EH (cell line): ENCODE measurements around the gene PGAM1.
"Not testable (repeated sequence)": the region's sequence is repeated elsewhere in the genome, so short reads cannot be mapped to it uniquely, and the experiment has no call there.

Experiments used
- DNase-seq: peaks from one replicate; pipeline ENCODE4 v3.0.0-alpha.2; 2015; ENCODE audit warnings: low read depth

PGAM1 gene

GRCh38 chr10:97425964-97426775 lies at the start of gene PGAM1:
TSS of gene PGAM1 (plus strand) at chr10:97426191. CDS start at chr10:97426308, 117 bp downstream.
- peak; percentile 96 for DNase-seq

DNA sequence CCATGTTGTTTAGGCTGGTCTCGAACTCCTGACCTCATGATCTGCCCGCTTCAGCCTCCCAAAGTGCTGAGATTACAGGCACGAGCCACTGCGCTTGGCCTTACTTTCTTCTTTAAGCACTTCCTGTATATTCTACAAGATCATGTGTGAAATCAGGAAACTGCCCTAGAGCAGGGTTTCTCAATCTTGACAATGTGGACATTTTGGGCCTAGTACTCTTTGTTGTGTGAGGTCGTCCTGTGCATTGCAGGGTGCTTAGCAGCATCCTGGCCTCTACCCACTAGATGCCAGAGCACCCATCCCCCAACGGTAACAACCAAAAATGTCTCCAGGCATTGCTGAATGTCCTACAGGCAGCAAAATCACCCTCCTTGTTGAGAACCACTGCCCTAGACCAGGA lies 49.6 kb upstream of the PGAM1 start:
- no peak for DNase-seq

DNA sequence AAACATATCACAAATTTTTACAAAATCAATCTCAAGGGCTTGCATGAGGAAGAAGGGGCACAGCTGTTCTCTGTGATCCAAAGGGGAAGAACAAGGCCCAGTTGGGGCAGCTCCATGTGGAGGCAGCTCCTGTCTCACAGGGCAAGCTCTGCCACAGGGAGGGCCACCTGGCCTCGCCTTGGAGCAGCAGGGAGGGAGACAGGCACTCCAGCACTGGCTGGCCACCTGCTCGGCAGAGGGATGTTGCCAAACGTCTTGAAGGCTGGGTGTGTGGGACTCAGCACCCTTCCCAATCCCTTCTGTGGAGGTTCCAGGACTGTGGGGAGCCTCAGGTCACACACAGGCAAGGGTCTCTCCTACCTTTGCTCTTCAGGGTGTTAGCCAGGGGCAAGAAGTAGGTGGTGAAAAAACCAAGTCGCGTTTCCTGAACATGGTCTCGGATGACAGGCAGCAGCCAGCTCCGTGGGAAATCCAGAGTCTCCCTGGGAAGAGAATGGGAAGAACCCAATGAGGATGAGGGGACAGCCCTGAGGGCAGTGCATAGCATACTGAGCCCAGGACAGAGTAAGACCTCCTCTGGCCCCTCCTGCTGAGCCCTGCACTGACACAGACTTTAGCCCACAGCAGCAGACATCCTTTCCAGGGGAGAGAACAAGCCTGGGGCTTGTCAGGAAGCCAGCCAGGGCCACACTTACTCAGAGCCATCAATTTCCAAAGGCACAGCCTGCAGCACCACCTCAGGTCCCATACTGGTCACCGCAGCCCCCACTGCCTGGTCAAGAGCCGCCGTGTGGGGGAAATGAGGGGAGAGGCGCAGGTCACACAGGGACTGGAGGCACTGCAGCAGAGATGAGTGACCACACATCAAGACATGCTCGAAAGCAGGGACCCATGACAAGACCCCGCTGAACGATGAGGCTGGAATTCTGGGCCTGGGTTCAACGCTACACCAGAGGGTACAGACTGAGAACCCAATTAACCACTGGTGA lies 46.8 kb upstream of the PGAM1 start:
- DNase-seq: no peak

- DNase-seq: no peak
These were observed 45.5 kb upstream of the PGAM1 start for GRCh38 chr10:97380516-97380915.

- DNase-seq: no peak
These were observed 44.4 kb upstream of the PGAM1 start for GRCh38 chr10:97381626-97382025.

GRCh38 chr10:97383159-97383558 lies 42.8 kb upstream of the PGAM1 start:
- DNase-seq: no peak

DNA sequence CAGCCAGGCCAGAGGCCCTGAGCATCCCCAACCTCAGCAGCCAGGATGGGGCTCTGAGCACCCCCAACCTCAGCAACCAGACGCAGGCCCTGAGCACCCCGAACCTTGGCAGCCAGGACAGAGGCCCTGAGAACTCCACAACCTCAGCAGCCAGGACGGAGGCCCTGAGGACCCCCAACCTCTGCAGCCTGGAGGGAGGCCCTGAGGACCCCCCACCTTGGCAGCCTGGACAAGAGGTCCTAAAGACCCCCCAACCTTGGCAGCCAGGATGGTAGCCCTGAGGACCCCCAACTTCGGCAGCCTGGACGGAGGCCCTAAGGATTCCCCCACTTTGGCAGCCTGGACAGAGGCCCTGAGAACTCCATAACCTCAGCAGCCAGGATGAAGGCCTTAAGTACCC lies 41.8 kb upstream of the PGAM1 start:
- DNase-seq: no peak

- no peak for DNase-seq
These were observed 41.4 kb upstream of the PGAM1 start for GRCh38 chr10:97384641-97385040.

DNA sequence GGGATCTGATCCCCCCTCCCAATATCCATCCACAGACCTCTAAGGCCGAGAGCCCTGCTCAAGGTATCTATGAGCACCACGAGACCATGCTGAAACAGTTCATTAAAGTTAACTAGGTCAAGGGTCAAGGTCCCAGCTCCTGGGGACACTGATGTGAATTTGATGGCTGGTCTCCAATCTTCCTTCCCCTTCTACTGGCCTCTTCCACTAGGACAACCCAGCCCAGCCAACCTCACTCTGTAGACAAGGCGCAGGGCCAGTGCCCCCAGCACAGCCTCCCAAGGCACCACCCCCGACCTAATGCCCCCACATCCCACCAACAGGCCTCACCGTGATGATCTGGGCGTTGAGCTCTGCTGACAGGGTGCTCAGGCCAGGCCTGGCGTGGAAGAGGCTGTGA lies 40.4 kb upstream of the PGAM1 start:
- DNase-seq: no peak

GRCh38 chr10:97388152-97388551 lies 37.8 kb upstream of the PGAM1 start:
- DNase-seq: no peak

GRCh38 chr10:97390091-97390490 lies 35.9 kb upstream of the PGAM1 start:
- DNase-seq: no peak

GRCh38 chr10:97393034-97393573 lies 32.9 kb upstream of the PGAM1 start:
- no peak for DNase-seq

GRCh38 chr10:97396056-97396455 lies 29.9 kb upstream of the PGAM1 start:
- no peak for DNase-seq

DNA sequence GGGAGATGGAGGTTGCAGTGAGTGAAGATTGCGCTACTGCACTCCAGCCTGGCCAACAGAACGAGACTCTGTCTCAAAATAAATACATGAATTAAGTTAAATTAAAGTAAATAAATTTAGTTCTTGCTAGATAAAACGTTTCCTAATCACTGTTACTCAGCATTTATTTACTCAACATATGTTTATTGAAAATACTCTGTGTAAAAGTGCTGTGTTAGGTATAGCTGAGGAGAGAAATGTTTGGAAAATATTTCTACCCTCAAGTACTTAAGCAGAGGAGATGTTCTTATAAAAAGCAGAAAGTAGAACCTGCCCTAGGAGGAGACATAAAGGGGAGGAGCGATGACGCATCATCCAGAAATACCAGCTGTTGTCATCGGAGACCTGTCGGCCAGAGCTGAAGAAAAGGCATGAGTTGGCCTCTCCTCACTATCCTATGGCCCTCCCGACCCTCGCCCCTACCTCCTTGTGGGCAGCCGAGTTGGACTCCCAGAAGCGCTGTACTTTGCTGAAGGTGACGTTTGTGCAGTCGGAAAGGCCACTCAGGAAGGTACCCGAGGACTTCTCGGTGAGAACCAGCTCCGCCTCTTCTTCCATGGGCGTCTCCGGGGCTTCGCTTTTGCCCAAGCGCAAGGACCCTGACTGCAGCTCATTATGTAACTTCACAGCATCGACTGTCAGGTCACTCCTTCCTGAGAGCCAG lies 26.0 kb upstream of the PGAM1 start:
- DNase-seq: peak; percentile 66

DNA sequence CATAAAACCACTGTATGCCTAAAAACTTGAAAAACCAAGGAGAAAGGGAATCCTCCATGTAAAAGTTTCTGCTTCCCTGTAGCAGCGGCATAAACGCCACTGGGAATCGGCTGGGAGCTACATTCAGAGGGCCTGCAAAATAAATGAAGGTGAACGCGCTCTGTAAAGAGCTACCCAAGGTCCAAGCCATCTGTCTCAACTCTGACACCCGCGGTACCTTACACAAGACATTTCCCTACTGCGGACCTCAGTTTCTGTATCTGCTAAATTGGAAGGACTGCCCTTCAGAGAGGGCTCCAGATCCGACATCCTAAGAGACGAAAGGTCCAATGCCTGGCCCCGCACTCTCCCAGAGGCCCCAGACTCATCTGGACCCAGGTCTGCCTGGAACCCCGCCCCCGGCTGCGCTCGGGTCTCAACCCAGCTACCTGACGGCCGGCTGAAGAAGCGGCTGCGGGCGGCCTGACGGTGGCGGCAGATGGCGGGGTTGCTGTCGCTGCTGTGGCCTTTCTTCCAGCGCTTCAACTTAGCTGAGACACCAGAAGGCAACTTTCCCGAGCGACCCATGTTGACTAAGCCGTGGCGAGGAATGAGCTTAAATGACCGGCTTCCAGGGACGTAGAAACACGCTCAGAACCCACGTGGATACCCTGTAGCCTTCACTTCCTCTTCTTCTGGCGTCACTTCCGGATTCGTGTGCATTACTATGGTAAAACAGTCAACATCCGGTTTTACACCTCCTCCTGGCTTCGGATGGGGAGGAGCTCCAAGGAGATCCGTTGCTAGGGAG lies 25.1 kb upstream of the PGAM1 start, which contains the start of gene RRP12:
RRP12 (minus strand) TSS at position 676 of the 790 bp plus-strand sequence; CDS start at position 567, 109 bp downstream.
- DNase-seq: peak; percentile 98

DNA sequence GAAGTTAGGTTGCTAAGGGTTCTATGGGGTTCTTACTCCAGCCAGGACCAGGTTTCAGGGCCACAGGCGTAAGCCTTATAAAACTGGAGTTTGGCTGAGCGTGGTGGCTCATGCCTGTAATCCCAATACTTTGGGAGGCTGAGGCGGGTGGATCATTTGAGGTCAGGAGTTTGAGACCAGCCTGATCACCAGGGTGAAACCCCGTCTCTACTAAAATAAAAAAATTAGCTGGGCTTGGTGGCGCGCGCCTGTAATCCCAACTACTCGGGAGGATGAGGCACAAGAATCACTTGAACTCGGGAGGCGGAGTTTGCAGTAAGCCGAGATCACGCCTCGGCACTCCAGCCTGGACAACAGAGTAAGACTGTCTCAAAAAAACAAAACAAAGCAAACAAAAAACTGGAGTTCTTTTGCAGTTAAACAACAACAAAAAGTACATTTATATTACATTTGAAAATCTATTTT lies 24.5 kb upstream of the PGAM1 start:
- no peak for DNase-seq

- DNase-seq: no peak
These were observed 21.9 kb upstream of the PGAM1 start for GRCh38 chr10:97404044-97404443.

DNA sequence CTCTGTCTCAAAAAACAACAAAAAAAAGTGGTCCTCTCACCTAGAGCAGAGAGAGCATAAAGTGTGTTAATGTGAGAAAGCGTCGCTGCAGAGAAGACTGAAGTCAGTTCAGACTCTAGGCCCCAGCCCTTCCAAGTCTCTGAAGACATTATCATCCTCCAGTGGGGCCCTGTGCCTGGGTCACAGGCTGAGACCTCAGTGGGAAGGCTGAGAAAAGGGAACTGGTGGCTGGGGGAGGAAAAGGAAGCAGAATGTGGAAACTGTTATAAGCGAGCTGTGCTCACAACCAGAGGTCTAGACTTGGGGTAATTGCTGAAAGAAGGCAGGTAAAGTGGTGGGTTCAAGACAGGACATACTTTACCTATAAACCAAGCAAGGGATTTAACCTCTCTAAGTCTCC lies 19.9 kb upstream of the PGAM1 start:
- no peak for DNase-seq

- DNase-seq: not testable (repeated sequence)
These were observed 19.5 kb upstream of the PGAM1 start for GRCh38 chr10:97406483-97406882.

GRCh38 chr10:97407211-97407951 lies 18.6 kb upstream of the PGAM1 start:
- DNase-seq: peak; percentile 82
